Naive thymus-derived CD4-positive, alpha-beta T cell (primary cell): Measurements from ENCODE around the gene CCDC112. TPM values are rescaled to one million over a fixed set of nuclear protein-coding genes. Genes with fewer than 3 reads are reported as not detected.
"Not testable (repeated sequence)": the region's sequence is repeated elsewhere in the genome, so short reads cannot be mapped to it uniquely, and the experiment has no call there.

Source experiments
- ATAC-seq: fragments of 150-1000 bp; cut with Tn5 transposase; 2 replicates; pipeline ENCODE4 v1.10.0; 2021; ENCODE audit warnings: mild to moderate bottlenecking, moderate library complexity
- CTCF ChIA-PET: fragments of 350-600 bp; sonication (Branson Sonifier 250); formaldehyde crosslinking; loops from one replicate; lab custom pipeline; 2021; ENCODE audit warnings: antibody characterized with exemption; lab: Charles Lee
- POLR2A ChIA-PET: fragments of 350-600 bp; sonication (Branson Sonifier 250); formaldehyde crosslinking; loops from one replicate; lab custom pipeline; 2021; ENCODE audit warnings: antibody characterized with exemption, inconsistent platforms; lab: Charles Lee
- DNase-seq, 9 donors: peaks; one replicate each; pipeline versions ENCODE4 v3.0.0 to v3.0.0-alpha.2; 2020 to 2022; ENCODE audit warnings: mixed read lengths in 1 of 9
- H3K27ac ChIP-seq: one replicate; pipeline ENCODE4 v1.7.0; 2013; ENCODE audit warnings: mild to moderate bottlenecking, low read depth, low read length, moderate library complexity
- H3K27me3 ChIP-seq, 2 donors: one replicate each; pipeline ENCODE4 v1.7.0; 2013; ENCODE audit warnings: low read length in 2 of 2, mild to moderate bottlenecking in 2 of 2, moderate library complexity in 2 of 2; ENCODE audit not compliant: control insufficient read depth in 2 of 2, insufficient read depth in 2 of 2
- H3K36me3 ChIP-seq, 3 experiments: 1 replicate in 2 of 3; 2 replicates in 1 of 3; pipeline ENCODE4 v1.7.0; 2013; ENCODE audit warnings: low read length in 3 of 3, mild to moderate bottlenecking in 3 of 3, moderate library complexity in 1 of 3; ENCODE audit not compliant: insufficient read depth in 3 of 3, control insufficient read depth in 2 of 3
- H3K4me1 ChIP-seq, 2 donors: one replicate each; pipeline ENCODE4 v1.7.0; 2013; ENCODE audit warnings: low read length in 2 of 2, mild to moderate bottlenecking in 2 of 2, moderate library complexity in 1 of 2; ENCODE audit not compliant: control insufficient read depth in 2 of 2, insufficient read depth in 2 of 2
- H3K4me3 ChIP-seq: 2 replicates; pipeline ENCODE4 v1.7.0; 2013; ENCODE audit warnings: mild to moderate bottlenecking, low read length
- H3K9me3 ChIP-seq, 3 experiments: 1 replicate in 2 of 3; 2 replicates in 1 of 3; pipeline ENCODE4 v1.7.0; 2013; ENCODE audit warnings: low read length in 3 of 3; ENCODE audit not compliant: control insufficient read depth in 2 of 3
- H3K27ac Mint-ChIP-seq, 9 donors: one replicate each; pipeline ENCODE4 v1.8.0; 2020 to 2022; ENCODE audit warnings: mixed read lengths in 9 of 9, mild to moderate bottlenecking in 8 of 9, moderate library complexity in 5 of 9, inconsistent platforms in 2 of 9
- H3K27me3 Mint-ChIP-seq, 5 donors: one replicate each; pipeline ENCODE4 v1.8.0; 2021 to 2022; ENCODE audit warnings: mixed read lengths in 5 of 5, mild to moderate bottlenecking in 1 of 5
- H3K36me3 Mint-ChIP-seq, 5 donors: one replicate each; pipeline ENCODE4 v1.8.0; 2020 to 2022; ENCODE audit warnings: mixed read lengths in 5 of 5, mild to moderate bottlenecking in 3 of 5, inconsistent platforms in 1 of 5
- H3K4me1 Mint-ChIP-seq, 7 donors: one replicate each; pipeline ENCODE4 v1.8.0; 2020 to 2022; ENCODE audit warnings: mixed read lengths in 7 of 7, mild to moderate bottlenecking in 3 of 7, inconsistent platforms in 1 of 7
- H3K4me3 Mint-ChIP-seq, 10 donors: one replicate each; pipeline ENCODE4 v1.8.0; 2020 to 2022; ENCODE audit warnings: mild to moderate bottlenecking in 10 of 10, mixed read lengths in 10 of 10, moderate library complexity in 6 of 10, inconsistent platforms in 2 of 10
- H3K9me3 Mint-ChIP-seq, 11 donors: one replicate each; pipeline ENCODE4 v1.8.0; 2020 to 2022; ENCODE audit warnings: mixed read lengths in 11 of 11, mild to moderate bottlenecking in 4 of 11, inconsistent platforms in 1 of 11, moderate library complexity in 1 of 11
- intact Hi-C, 2 donors: fragments of 100-400 bp; cut with micrococcal nuclease; formaldehyde crosslinking; loops; one replicate each; pipeline ENCODE4 v1.15.1; 2023
- polyA plus RNA-seq, 2 donors: library from polyadenylated mRNA; unstranded; fragments of 300-500 nt; fragmentation: Illumina TruSeq; gene quantifications; one replicate each; pipeline ENCODE4 v1.2.3, GENCODE V29; 2021
- total RNA-seq, 6 experiments: library from RNA in 5 of 6; stranded (reverse) in 5 of 6; gene quantifications; 1 replicate in 5 of 6; 2 replicates in 1 of 6; pipeline ENCODE4 v1.2.3 and lab custom pipeline; 2021 to 2026

The CCDC112 gene
- total and polyA plus RNA-seq, 7 experiments from 2014 or later = 0.51 to 8.5 (median 3.6) TPM

- H3K36me3 ChIP-seq, H3K27ac ChIP-seq, ATAC-seq, H3K27ac Mint-ChIP-seq, H3K9me3 Mint-ChIP-seq, H3K4me1 ChIP-seq, H3K36me3 Mint-ChIP-seq, H3K9me3 ChIP-seq, H3K4me3 Mint-ChIP-seq, H3K4me3 ChIP-seq, H3K27me3 ChIP-seq, H3K4me1 Mint-ChIP-seq, DNase-seq, POLR2A ChIA-PET, CTCF ChIA-PET, intact Hi-C loops: not testable (repeated sequence)
- peaks cover 5 to 39% (median 20%) of the 10 kb centered on the region in 5 donors for H3K27me3 Mint-ChIP-seq
Observed at GRCh38 chr5:115328617-115329274, 32.3 kb upstream of the CCDC112 start.

- ChIA-PET CTCF (no interaction called here), POLR2A (no interaction called here)
- no peak overlapping the region for H3K27ac ChIP-seq
- peaks cover 0 to 2% (median 0%) of the 10 kb centered on the region in 11 donors for H3K9me3 Mint-ChIP-seq
- peaks cover 0 to 3% of the 10 kb centered on the region in 2 donors for H3K27me3 ChIP-seq
- no peak overlapping the region for H3K4me3 ChIP-seq
- H3K9me3 ChIP-seq = no peaks in the 10 kb centered on the region
- H3K36me3 Mint-ChIP-seq = no peaks in the 10 kb centered on the region
- H3K4me1 Mint-ChIP-seq = no peaks in the 10 kb centered on the region
- no peak overlapping the region for H3K4me3 Mint-ChIP-seq
- no peaks in the 10 kb centered on the region for H3K36me3 ChIP-seq
- ATAC-seq (no peak), DNase-seq (no peak)
- no peak overlapping the region for H3K27ac Mint-ChIP-seq
- peaks cover 11 to 40% (median 20%) of the 10 kb centered on the region in 5 donors for H3K27me3 Mint-ChIP-seq
- H3K4me1 ChIP-seq = no peaks in the 10 kb centered on the region
- intact Hi-C loops = no loop called here
Observed at GRCh38 chr5:115325296-115325959, 29.0 kb upstream of the CCDC112 start.

DNA sequence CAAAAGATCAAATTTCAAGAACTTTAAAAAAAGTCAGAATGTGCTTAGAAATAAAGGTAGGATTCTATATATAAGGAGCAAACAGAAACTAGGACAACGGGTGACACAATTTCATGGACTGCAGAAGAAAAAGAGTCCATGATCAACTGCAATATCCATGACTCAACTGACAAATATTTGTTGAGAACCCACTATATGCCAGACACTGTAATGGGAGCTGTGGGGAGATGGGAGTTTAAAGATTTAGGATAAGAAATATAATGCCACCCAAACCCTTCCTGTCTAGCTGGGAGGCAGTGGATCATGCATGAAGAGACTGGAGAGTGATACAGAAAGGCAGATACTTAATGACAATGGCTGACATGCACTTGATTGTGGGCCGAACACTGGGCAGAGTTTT lies 27.6 kb upstream of the CCDC112 start:
- Histone ChIP-seq H3K36me3 (no peaks in the 10 kb centered on the region), H3K9me3 (no peaks in the 10 kb centered on the region), H3K27me3 (peaks cover 0 to 3% of the 10 kb centered on the region in 2 donors), H3K27ac (no peak overlapping the region), H3K4me1 (no peaks in the 10 kb centered on the region), H3K4me3 (no peak overlapping the region)
- ChIA-PET POLR2A (no interaction called here), CTCF (no interaction called here)
- Mint-ChIP-seq H3K4me1 (no peaks in the 10 kb centered on the region), H3K27me3 (peaks cover 18 to 42% (median 24%) of the 10 kb centered on the region in 5 donors), H3K4me3 (no peak overlapping the region), H3K27ac (no peak overlapping the region), H3K9me3 (peaks cover 0 to 2% (median 0%) of the 10 kb centered on the region in 11 donors), H3K36me3 (no peaks in the 10 kb centered on the region)
- ATAC-seq (no peak), DNase-seq (no peak)
- intact Hi-C loops = no loop called here

DNA sequence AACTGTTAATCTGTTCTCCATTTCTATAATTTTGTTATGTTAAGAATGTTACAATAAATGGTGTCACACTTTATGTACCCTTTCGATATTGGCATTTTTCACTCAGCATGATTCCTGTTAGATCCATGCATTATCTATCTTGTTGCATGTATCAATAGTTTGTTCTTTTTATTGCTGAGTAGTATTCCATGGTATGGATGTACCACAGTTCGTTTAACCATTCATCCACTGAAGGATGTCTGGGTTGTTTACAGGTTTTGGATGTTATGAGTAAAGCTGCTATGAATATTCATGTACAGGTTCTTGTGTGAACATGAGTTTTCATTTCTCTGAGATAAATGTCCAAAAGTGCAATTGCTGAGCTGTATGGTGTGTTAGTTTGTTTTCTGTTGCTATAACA lies 26.3 kb upstream of the CCDC112 start:
- H3K9me3 Mint-ChIP-seq = peaks cover 0 to 2% (median 0%) of the 10 kb centered on the region in 11 donors
- peaks cover 21 to 51% (median 33%) of the 10 kb centered on the region in 5 donors for H3K27me3 Mint-ChIP-seq
- Histone ChIP-seq H3K36me3 (no peaks in the 10 kb centered on the region), H3K4me1 (no peaks in the 10 kb centered on the region), H3K9me3 (no peaks in the 10 kb centered on the region), H3K27me3 (peaks cover 0 to 3% of the 10 kb centered on the region in 2 donors), H3K27ac (no peak overlapping the region), H3K4me3 (no peak overlapping the region)
- DNase-seq = no peak
- ATAC-seq = no peak
- ChIA-PET CTCF (interaction anchor here (0.6 kb wide), 1 partner anchor 155 kb away, joined by 3 read pairs; no protein-coding TSS in a partner anchor), POLR2A (no interaction called here)
- no peaks in the 10 kb centered on the region for H3K36me3 Mint-ChIP-seq
- no peak overlapping the region for H3K27ac Mint-ChIP-seq
- H3K4me1 Mint-ChIP-seq = no peaks in the 10 kb centered on the region
- intact Hi-C loops = no loop called here
- H3K4me3 Mint-ChIP-seq = no peak overlapping the region

GRCh38 chr5:115321309-115321708 lies 24.9 kb upstream of the CCDC112 start:
- Mint-ChIP-seq H3K27me3 (peaks cover 28 to 60% (median 43%) of the 10 kb centered on the region in 5 donors), H3K36me3 (no peaks in the 10 kb centered on the region), H3K4me3 (no peak overlapping the region), H3K9me3 (peaks cover 0 to 2% (median 0%) of the 10 kb centered on the region in 11 donors), H3K4me1 (no peaks in the 10 kb centered on the region), H3K27ac (no peak overlapping the region)
- peaks cover 0 to 3% of the 10 kb centered on the region in 2 donors for H3K27me3 ChIP-seq
- ChIA-PET POLR2A (no interaction called here), CTCF (no interaction called here)
- DNase-seq = no peak
- intact Hi-C loops = no loop called here
- no peaks in the 10 kb centered on the region for H3K4me1 ChIP-seq
- no peak for ATAC-seq
- no peaks in the 10 kb centered on the region for H3K9me3 ChIP-seq
- H3K27ac ChIP-seq = no peak overlapping the region
- no peaks in the 10 kb centered on the region for H3K36me3 ChIP-seq
- H3K4me3 ChIP-seq = no peak overlapping the region

GRCh38 chr5:115320515-115320914 lies 24.1 kb upstream of the CCDC112 start:
- POLR2A ChIA-PET = no interaction called here
- Histone ChIP-seq H3K9me3 (no peaks in the 10 kb centered on the region), H3K4me1 (no peaks in the 10 kb centered on the region), H3K36me3 (no peaks in the 10 kb centered on the region), H3K4me3 (no peak overlapping the region), H3K27ac (no peak overlapping the region), H3K27me3 (peaks cover 0 to 3% of the 10 kb centered on the region in 2 donors)
- intact Hi-C loops = no loop called here
- no peak overlapping the region for H3K27ac Mint-ChIP-seq
- no peaks in the 10 kb centered on the region for H3K4me1 Mint-ChIP-seq
- DNase-seq (no peak), ATAC-seq (no peak)
- CTCF ChIA-PET = no interaction called here
- peaks cover 0 to 2% (median 0%) of the 10 kb centered on the region in 11 donors for H3K9me3 Mint-ChIP-seq
- no peak overlapping the region for H3K4me3 Mint-ChIP-seq
- no peaks in the 10 kb centered on the region for H3K36me3 Mint-ChIP-seq
- H3K27me3 Mint-ChIP-seq = peaks cover 28 to 58% (median 43%) of the 10 kb centered on the region in 5 donors
